ENCODE data around the gene ICAM3.

The ICAM3 gene

DNA sequence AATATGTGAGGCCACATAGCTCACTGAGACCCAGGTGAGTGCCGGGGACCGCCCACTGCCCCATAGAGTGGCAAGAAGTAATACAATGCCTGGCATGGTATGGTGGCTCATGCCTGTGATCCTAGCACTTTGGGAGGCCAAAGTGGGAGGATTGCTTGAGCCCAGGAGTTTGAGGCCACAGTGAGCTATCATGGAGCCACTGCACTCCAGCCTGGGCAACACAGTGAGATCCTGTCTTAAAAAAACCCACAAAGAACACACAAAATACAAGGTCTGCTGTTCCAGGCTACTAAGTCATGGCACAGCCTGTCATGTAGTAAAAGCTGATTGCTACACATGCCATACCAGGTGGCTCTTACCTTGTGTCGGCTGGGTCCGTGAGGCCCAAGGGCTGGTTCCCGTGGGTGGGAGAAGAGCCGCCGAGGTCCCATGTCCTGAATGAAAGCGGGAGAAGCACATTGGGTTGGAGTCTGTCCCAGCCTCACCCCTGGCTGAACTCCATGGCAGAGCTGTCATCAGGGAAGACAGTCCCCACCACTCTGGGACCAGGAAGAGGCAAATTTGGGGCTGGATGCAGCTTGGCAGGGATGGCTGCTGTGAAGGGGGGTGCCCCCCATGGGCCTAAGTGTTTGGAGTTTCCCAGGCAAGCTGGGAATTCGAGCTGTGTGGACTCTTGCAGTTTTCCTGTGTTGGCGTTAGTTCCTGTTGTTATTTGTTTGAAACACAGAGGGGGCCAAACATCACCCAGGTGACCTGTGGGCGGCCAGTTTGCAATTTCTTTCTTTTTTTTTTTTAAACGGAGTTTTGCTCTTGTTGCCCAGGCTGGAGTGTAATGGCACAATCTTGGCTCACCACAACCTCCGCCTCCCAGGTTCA, 20.4 kb downstream of the ICAM3 start:
- H3K27ac ChIP-seq (ENCODE audit: low read length), result no peak overlapping the region
- DNase-seq (no peak), ATAC-seq (ENCODE audit: insufficient read depth, low read depth) (no peak)
- H2AFZ ChIP-seq (ENCODE audit: low read depth, low read length), result no peak overlapping the region
- H3K79me2 ChIP-seq (ENCODE audit: insufficient read depth, low read length), result peaks cover 19% of the 10 kb centered on the region
- H3K4me2 ChIP-seq (ENCODE audit: insufficient read depth, low read length), result no peak overlapping the region
- no peaks in the 10 kb centered on the region for H3K9me3 ChIP-seq (ENCODE audit: insufficient read depth, low read length, severe bottlenecking)
- peaks cover 23% of the 10 kb centered on the region for H3K4me1 ChIP-seq (ENCODE audit: insufficient read depth, low read length)
- peaks cover 15% of the 10 kb centered on the region for H4K20me1 ChIP-seq (ENCODE audit: insufficient read depth, low read length)
- TF ChIP-seq, protein P1, sequence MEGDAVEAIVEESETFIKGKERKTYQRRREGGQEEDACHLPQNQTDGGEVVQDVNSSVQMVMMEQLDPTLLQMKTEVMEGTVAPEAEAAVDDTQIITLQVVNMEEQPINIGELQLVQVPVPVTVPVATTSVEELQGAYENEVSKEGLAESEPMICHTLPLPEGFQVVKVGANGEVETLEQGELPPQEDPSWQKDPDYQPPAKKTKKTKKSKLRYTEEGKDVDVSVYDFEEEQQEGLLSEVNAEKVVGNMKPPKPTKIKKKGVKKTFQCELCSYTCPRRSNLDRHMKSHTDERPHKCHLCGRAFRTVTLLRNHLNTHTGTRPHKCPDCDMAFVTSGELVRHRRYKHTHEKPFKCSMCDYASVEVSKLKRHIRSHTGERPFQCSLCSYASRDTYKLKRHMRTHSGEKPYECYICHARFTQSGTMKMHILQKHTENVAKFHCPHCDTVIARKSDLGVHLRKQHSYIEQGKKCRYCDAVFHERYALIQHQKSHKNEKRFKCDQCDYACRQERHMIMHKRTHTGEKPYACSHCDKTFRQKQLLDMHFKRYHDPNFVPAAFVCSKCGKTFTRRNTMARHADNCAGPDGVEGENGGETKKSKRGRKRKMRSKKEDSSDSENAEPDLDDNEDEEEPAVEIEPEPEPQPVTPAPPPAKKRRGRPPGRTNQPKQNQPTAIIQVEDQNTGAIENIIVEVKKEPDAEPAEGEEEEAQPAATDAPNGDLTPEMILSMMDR (IDR thresholded peaks at IDR 0.05; ENCODE audit: borderline replicate concordance, extremely low read depth, low read length, poor library complexity, severe bottlenecking), result no peak
- TF ChIP-seq EZH2 (IDR thresholded peaks at IDR 0.05; ENCODE audit: borderline replicate concordance, low read depth, low read length, severe bottlenecking), result no peak
- no peak overlapping the region for H3K9ac ChIP-seq (ENCODE audit: low read depth, low read length)
- peaks cover 75% of the 10 kb centered on the region for H3K36me3 ChIP-seq (ENCODE audit: insufficient read depth, low read length)
- H3K4me3 ChIP-seq (ENCODE audit: low read depth in 1 of 2, low read length in 2 of 2), result no peak overlapping the region
- no peaks in the 10 kb centered on the region for H3K27me3 ChIP-seq (ENCODE audit: insufficient read depth, low read length, poor library complexity)

DNA sequence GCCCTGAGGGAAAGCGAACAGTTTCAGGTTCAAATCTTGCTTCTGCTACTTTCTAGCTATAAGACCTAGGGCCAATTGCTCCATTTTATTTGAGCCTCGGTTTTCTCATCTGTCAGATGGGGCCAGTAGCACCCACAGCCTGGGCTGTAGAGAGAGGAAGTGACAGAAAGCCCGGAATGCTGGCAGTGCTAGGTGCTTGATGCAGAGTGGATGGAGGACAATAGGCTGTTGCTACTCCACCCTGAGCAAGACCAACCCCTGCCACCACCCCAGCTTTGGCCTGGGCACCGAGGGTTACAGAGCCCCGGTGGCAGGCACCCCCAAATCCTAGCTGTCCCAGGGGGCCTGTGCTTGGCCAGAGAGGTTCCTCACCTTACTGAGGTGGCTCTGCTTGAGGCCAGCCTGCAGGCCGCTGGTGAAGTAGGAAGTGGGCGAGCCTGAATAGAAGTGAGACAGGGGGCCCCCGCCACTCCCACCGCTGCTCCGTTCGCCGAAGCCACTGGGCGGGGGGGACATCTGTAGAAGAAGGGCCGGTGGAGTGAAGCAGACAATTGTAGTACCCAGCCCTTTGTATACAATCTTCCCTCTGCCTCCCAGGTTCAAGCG, 21.5 kb downstream of the ICAM3 start:
- Histone ChIP-seq H3K27ac (ENCODE audit: low read length) (no peak overlapping the region), H4K20me1 (ENCODE audit: insufficient read depth, low read length) (peaks cover 10% of the 10 kb centered on the region), H3K79me2 (ENCODE audit: insufficient read depth, low read length) (peaks cover 16% of the 10 kb centered on the region), H2AFZ (ENCODE audit: low read depth, low read length) (no peak overlapping the region), H3K4me3 (ENCODE audit: low read depth in 1 of 2, low read length in 2 of 2) (no peak overlapping the region), H3K27me3 (ENCODE audit: insufficient read depth, low read length, poor library complexity) (no peaks in the 10 kb centered on the region), H3K4me2 (ENCODE audit: insufficient read depth, low read length) (no peak overlapping the region), H3K9ac (ENCODE audit: low read depth, low read length) (no peak overlapping the region), H3K36me3 (ENCODE audit: insufficient read depth, low read length) (peaks cover 64% of the 10 kb centered on the region), H3K9me3 (ENCODE audit: insufficient read depth, low read length, severe bottlenecking) (no peaks in the 10 kb centered on the region), H3K4me1 (ENCODE audit: insufficient read depth, low read length) (peaks cover 23% of the 10 kb centered on the region)
- TF ChIP-seq, protein P1 (IDR thresholded peaks at IDR 0.05; ENCODE audit: borderline replicate concordance, extremely low read depth, low read length, poor library complexity, severe bottlenecking), result no peak
- no peak for TF ChIP-seq EZH2 (IDR thresholded peaks at IDR 0.05; ENCODE audit: borderline replicate concordance, low read depth, low read length, severe bottlenecking)
- DNase-seq, result no peak
- no peak for ATAC-seq (ENCODE audit: insufficient read depth, low read depth)

DNA sequence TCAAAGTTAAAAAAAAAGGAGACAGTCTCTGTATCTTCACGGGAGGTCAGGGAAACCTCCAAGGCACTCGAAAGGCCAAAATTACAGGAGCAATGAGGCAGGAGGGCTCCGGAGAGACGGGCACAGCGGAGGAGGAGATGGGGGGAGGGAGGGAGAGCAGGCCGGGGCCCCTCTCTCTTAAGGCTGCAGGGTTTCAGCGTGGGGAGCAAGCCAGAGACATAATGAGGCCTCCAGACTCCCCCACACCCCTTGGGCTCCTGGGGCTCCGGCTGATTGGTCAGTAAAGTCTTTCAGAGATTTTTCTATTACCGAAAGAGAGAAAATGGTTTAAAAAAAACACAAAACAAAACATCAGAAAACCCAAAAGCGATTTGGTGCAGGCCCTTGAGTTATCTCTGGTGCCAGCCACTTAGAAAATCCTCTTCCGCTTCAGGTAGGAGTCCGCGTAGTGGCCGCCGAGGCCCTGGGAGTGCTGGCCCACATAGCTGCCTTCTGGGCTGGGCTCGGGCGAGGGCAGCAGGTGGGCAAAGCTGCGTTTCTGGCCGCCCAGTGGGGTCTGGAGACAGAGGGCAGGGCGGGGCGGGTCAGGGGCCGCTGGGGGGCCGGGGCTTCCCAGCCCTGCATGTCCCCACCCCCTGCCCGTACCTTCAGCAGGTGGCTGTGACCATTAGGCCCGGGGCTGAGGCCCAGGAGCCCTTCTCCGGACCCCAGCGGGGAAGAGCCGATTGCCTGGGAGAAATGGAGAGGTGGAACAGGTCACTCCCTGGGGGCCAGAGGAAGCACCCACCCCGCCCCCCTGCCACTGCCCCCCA, 22.2 kb downstream of the ICAM3 start:
- peaks cover 16% of the 10 kb centered on the region for H3K79me2 ChIP-seq (ENCODE audit: insufficient read depth, low read length)
- no peak overlapping the region for H3K4me3 ChIP-seq (ENCODE audit: low read depth in 1 of 2, low read length in 2 of 2)
- no peak for TF ChIP-seq EZH2 (IDR thresholded peaks at IDR 0.05; ENCODE audit: borderline replicate concordance, low read depth, low read length, severe bottlenecking)
- TF ChIP-seq, protein P1 (IDR thresholded peaks at IDR 0.05; ENCODE audit: borderline replicate concordance, extremely low read depth, low read length, poor library complexity, severe bottlenecking), result no peak
- peaks cover 23% of the 10 kb centered on the region for H3K4me1 ChIP-seq (ENCODE audit: insufficient read depth, low read length)
- no peak overlapping the region for H3K27ac ChIP-seq (ENCODE audit: low read length)
- H3K9ac ChIP-seq (ENCODE audit: low read depth, low read length), result no peak overlapping the region
- DNase-seq (no peak), ATAC-seq (ENCODE audit: insufficient read depth, low read depth) (no peak)
- H3K36me3 ChIP-seq (ENCODE audit: insufficient read depth, low read length), result peaks cover 57% of the 10 kb centered on the region
- no peak overlapping the region for H3K4me2 ChIP-seq (ENCODE audit: insufficient read depth, low read length)
- H3K9me3 ChIP-seq (ENCODE audit: insufficient read depth, low read length, severe bottlenecking), result no peaks in the 10 kb centered on the region
- no peak overlapping the region for H2AFZ ChIP-seq (ENCODE audit: low read depth, low read length)
- peaks cover 10% of the 10 kb centered on the region for H4K20me1 ChIP-seq (ENCODE audit: insufficient read depth, low read length)
- H3K27me3 ChIP-seq (ENCODE audit: insufficient read depth, low read length, poor library complexity), result no peaks in the 10 kb centered on the region

All from DND-41 (cell line).